Astrocyte (in vitro differentiated cells and primary cell): ENCODE measurements around the gene AMPD3.

ENCODE experiments used
- EZH2 ChIP-seq: IDR thresholded peaks from 2 replicates; pipeline ENCODE4 v1.6.1; 2012; ENCODE audit warnings: mild to moderate bottlenecking, low read length, inconsistent platforms; ENCODE audit not compliant: insufficient read depth
- TF ChIP-seq, protein P1 (sequence below): IDR thresholded peaks from 2 replicates; pipeline ENCODE4 v1.5.1; 2011; ENCODE audit warnings: low read depth, mild to moderate bottlenecking, inconsistent platforms, low read length, moderate library complexity; ENCODE audit not compliant: insufficient read depth

DNA sequence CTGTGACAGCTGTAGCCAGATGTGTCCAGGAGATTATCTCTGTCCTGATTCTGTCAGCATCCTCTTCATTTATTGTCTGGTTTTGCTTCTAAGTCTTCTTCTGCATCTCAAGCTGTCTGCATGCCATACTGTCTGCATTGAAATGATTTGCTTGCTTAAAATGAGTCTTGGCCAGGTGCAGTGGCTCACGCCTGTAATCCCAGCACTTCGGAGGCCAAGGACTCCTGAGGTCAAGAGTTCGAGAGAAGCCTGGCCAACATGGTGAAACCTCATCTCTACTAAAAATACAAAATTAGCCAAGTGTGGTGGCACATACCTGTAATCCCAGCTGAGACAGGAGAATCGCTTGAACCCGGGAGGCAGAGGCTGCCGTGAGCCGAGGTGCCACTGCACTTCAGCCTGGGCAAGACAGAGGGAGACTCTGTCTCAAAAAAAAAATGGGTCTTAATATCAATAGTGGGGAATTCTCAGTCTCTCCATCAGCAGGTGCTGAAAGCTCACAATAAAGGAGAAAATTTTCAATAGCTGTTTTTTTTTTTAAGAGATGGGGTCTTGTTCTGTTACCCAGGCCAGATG is 39.2 kb upstream of the AMPD3 start:
- TF ChIP-seq, protein P1, sequence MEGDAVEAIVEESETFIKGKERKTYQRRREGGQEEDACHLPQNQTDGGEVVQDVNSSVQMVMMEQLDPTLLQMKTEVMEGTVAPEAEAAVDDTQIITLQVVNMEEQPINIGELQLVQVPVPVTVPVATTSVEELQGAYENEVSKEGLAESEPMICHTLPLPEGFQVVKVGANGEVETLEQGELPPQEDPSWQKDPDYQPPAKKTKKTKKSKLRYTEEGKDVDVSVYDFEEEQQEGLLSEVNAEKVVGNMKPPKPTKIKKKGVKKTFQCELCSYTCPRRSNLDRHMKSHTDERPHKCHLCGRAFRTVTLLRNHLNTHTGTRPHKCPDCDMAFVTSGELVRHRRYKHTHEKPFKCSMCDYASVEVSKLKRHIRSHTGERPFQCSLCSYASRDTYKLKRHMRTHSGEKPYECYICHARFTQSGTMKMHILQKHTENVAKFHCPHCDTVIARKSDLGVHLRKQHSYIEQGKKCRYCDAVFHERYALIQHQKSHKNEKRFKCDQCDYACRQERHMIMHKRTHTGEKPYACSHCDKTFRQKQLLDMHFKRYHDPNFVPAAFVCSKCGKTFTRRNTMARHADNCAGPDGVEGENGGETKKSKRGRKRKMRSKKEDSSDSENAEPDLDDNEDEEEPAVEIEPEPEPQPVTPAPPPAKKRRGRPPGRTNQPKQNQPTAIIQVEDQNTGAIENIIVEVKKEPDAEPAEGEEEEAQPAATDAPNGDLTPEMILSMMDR = no peak
- TF ChIP-seq EZH2 = no peak
